Upper lobe of right lung (tissue), 1 donor: ENCODE results near the gene LIPT1. TPM values are rescaled to one million over a fixed set of nuclear protein-coding genes. Genes with fewer than 3 reads are reported as not detected.

Experiments
- ATAC-seq: fragments of 200-7000 bp; cut with Tn5 transposase; one replicate; pipeline ENCODE4 v1.9.1; 2020; ENCODE audit warnings: mild to moderate bottlenecking, moderate library complexity
- DNase-seq: peaks from one replicate; pipeline ENCODE4 v3.0.0-alpha.2; 2020
- H3K27ac ChIP-seq: fragments of 200-600 bp; one replicate; pipeline ENCODE4 v1.8.0; 2022
- H3K27me3 ChIP-seq: fragments of 200-600 bp; one replicate; pipeline ENCODE4 v1.8.0; 2022; ENCODE audit warnings: mild to moderate bottlenecking
- H3K36me3 ChIP-seq: fragments of 200-600 bp; one replicate; pipeline ENCODE4 v1.8.0; 2022
- H3K4me1 ChIP-seq: fragments of 200-600 bp; one replicate; pipeline ENCODE4 v1.8.0; 2022
- H3K4me3 ChIP-seq: fragments of 200-600 bp; one replicate; pipeline ENCODE4 v1.8.0; 2022; ENCODE audit warnings: mild to moderate bottlenecking
- H3K9me3 ChIP-seq: fragments of 200-600 bp; one replicate; pipeline ENCODE4 v1.8.0; 2022
- intact Hi-C: fragments of 100-400 bp; cut with DNase I; formaldehyde crosslinking; loops from one replicate; pipeline ENCODE4 v1.11.0; 2022
- total RNA-seq: library from RNA; stranded (reverse); fragmentation: NEBNext Ultra II Directional; extraction: Animal tissue kit (Norgen Biotek cat#: 25700); gene quantifications from one replicate; pipeline ENCODE4 v1.2.1, GENCODE V29; 2021
- TF ChIP-seq, protein P1 (sequence below): fragments of 200-600 bp; IDR thresholded peaks from one replicate; pipeline ENCODE4 v1.8.0; 2022; ENCODE audit warnings: antibody characterized with exemption
- donor health status: DM: no; HTN: yes; CAD: no; lungs with severe emphysema.

Gene LIPT1
- total RNA-seq, 1 donor from 2014 or later = 8.3 TPM

DNA sequence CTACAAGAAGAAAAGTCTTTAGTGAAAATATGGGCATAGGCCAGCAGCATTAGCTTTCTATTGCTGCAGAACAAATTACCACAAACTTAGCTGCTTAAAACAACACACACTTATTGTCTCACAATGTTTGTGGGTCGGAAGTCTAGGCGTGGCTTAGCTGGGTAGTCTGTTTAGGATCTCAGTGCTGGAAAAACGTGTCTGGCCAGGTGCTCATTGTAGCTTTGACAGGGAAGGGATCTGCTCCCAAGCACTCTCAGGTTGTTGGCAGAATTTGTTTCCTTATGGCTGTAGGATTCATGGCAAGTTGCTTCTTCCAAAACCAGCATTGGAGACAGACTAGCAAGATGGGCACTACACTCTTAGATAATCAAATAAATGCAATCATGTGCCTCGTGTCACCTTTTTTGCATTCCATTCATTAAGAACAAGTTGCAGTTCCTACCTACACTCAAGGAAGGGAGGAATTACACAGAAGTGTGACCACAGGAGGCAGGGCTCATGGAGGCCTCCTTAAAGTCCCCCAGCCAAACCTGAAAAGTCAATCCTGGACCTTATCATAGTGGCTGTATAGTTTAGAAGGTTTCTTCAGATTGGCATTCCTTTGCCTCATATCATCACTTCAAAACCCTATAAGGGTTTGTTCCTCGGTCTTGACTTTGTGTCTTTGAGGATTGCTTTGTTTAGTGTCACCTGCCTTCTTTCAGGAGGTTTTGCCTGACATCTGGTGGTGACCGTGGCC, 43.5 kb downstream of the LIPT1 start:
- Histone ChIP-seq H3K4me1 (no peaks in the 10 kb centered on the region), H3K9me3 (no peaks in the 10 kb centered on the region), H3K27me3 (no peaks in the 10 kb centered on the region), H3K27ac (no peak overlapping the region), H3K4me3 (no peak overlapping the region), H3K36me3 (peaks cover 55% of the 10 kb centered on the region)
- TF ChIP-seq, protein P1, sequence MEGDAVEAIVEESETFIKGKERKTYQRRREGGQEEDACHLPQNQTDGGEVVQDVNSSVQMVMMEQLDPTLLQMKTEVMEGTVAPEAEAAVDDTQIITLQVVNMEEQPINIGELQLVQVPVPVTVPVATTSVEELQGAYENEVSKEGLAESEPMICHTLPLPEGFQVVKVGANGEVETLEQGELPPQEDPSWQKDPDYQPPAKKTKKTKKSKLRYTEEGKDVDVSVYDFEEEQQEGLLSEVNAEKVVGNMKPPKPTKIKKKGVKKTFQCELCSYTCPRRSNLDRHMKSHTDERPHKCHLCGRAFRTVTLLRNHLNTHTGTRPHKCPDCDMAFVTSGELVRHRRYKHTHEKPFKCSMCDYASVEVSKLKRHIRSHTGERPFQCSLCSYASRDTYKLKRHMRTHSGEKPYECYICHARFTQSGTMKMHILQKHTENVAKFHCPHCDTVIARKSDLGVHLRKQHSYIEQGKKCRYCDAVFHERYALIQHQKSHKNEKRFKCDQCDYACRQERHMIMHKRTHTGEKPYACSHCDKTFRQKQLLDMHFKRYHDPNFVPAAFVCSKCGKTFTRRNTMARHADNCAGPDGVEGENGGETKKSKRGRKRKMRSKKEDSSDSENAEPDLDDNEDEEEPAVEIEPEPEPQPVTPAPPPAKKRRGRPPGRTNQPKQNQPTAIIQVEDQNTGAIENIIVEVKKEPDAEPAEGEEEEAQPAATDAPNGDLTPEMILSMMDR = no peak
- DNase-seq = no peak
- ATAC-seq = no peak
- intact Hi-C loops = no loop called here

DNA sequence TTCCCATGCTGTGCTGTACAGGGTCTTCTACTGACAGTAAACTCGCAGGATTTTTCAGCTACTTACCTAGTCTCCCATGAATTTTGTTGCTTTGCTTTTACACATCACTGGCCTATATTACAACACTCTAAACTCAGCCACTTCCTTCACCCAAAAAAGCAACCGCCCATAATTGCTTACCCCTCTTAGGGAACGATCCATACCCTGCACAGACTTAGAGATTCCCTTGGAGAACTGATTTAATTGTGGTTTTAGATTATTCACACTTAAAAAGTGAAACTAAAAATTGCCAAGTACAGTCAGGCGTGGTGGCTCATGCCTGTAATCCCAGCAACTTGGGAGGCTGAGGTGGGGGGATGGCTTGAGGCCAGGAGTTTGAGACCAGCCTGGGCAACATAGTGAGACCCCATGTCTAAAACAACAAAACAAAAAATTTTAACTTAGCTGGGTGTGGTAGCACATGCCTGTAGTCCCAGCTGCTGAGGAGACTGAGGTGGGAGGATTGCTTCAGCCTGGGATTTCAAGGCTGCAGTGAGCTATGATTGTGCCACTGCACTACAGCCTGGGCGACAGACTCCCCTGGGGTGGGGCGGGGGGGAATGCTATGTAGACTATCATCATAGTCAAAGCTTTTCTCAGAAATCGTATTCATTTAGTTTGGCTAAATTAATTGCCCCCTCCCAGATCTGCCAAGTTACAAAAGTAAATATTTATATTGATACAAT, 45.5 kb downstream of the LIPT1 start:
- ATAC-seq (no peak), DNase-seq (no peak)
- intact Hi-C loops = no loop called here
- Histone ChIP-seq H3K4me3 (no peak overlapping the region), H3K4me1 (no peaks in the 10 kb centered on the region), H3K27ac (no peak overlapping the region), H3K36me3 (peaks cover 35% of the 10 kb centered on the region), H3K9me3 (no peaks in the 10 kb centered on the region), H3K27me3 (no peaks in the 10 kb centered on the region)
- TF ChIP-seq, protein P1 = no peak

DNA sequence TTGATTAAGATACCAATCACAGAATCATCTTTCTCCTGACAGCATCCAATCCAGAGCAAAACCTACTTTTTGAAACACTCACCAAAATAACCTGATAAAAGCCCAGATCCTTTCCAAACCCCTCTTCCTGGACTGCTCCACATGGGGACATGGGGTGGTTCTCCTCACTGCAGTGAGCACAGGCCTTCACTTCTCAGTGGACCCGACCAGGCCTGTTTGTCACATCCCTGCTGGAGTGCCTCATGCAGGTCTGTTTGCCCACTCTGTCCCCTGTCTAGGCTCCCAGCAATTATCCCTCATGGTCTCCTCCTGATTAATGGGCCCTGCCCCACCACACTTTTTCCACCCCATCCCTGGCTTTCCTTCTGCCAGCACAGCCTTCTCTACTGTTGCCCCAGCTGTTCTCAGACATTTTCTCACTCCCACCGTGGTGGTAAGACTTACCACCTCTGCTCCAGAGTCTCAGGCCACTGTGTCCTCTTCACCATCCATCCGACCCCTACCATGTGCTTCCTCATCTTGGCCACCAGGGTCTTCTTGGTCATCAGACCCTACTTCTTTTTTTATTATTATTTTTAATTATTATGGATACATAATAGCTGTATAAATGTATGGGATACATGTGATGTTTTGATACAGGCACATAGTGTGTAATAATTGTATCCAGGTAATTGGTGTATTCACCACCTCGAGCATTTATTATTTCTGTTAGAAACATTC, 47.4 kb downstream of the LIPT1 start:
- no peaks in the 10 kb centered on the region for H3K27me3 ChIP-seq
- H3K27ac ChIP-seq = no peak overlapping the region
- H3K36me3 ChIP-seq = peaks cover 17% of the 10 kb centered on the region
- no peak overlapping the region for H3K4me3 ChIP-seq
- no peaks in the 10 kb centered on the region for H3K4me1 ChIP-seq
- ATAC-seq (no peak), DNase-seq (no peak)
- TF ChIP-seq, protein P1 = peak; percentile 6
- intact Hi-C loops = no loop called here
- no peaks in the 10 kb centered on the region for H3K9me3 ChIP-seq

DNA sequence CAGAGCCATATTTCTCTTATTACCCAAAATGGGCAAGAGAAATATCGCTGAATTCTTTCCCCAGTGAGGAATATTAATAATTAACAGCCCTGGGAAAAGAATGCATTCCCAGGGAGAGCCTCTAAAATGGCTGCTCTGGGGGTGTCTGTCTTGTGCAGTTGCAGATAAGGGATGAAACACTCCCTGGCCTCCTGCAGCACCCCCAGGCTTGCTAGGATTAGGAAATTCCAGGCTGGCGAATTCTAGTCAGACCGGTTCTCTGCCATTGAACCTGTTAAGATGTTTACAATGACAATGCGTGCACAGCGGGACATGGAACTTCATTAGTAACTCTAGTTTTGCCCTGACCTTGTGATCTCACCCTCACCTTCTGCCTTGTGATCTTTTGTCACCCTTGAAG, 50.7 kb downstream of the LIPT1 start:
- DNase-seq = no peak
- Histone ChIP-seq H3K4me1 (no peaks in the 10 kb centered on the region), H3K27me3 (no peaks in the 10 kb centered on the region), H3K9me3 (no peaks in the 10 kb centered on the region), H3K4me3 (no peak overlapping the region), H3K36me3 (no peaks in the 10 kb centered on the region), H3K27ac (no peak overlapping the region)
- no peak for ATAC-seq
- TF ChIP-seq, protein P1 = no peak
- intact Hi-C loops = no loop called here

Other genes starting within 250 kb of the LIPT1 start
- 33.3 TPM for gene CRACDL, start 218.7 kb upstream of the LIPT1 start, total RNA-seq
- gene C2orf15, start 13.3 kb upstream of the LIPT1 start, total RNA-seq = 1.1 TPM
- gene TSGA10, start within 50 bp of the LIPT1 start, total RNA-seq = 7.6 TPM
- gene MITD1, start 26.1 kb downstream of the LIPT1 start, total RNA-seq = 21.2 TPM
- 18.8 TPM for gene MRPL30, start 26.2 kb downstream of the LIPT1 start, total RNA-seq
- gene LYG2, start 100.7 kb downstream of the LIPT1 start, total RNA-seq = not detected
- 1.4 TPM for gene LYG1, start 146.2 kb downstream of the LIPT1 start, total RNA-seq
- 21.9 TPM for gene TXNDC9, start 181.4 kb downstream of the LIPT1 start, total RNA-seq
- gene EIF5B, start 182.4 kb downstream of the LIPT1 start, total RNA-seq = 30.4 TPM